ENCODE data around the gene FRMD8.

FRMD8 gene

DNA sequence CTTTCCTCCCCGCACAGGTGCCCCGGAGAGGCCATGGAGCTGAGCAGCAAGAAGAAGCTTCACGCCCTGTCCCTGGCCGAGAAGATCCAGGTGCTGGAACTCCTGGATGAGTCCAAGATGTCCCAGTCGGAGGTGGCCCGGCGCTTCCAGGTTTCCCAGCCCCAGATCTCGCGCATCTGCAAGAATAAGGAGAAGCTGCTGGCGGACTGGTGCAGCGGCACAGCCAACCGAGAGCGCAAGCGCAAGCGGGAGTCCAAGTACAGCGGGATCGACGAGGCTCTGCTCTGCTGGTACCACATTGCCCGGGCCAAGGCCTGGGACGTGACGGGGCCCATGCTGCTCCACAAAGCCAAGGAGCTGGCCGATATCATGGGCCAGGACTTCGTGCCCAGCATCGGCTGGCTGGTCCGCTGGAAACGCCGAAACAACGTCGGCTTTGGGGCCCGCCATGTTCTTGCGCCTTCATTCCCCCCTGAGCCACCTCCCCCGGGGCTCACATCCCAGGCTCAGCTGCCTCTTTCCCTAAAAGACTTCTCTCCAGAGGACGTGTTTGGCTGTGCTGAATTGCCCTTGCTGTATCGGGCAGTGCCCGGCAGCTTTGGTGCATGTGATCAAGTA is 30.6 kb upstream of the FRMD8 start:
- Histone ChIP-seq H3K27ac (ENCODE audit: low read length) (no peak overlapping the region), H3K4me1 (ENCODE audit: control insufficient read depth, insufficient read depth, low read length) (peaks cover 24% of the 10 kb centered on the region), H3K27me3 (ENCODE audit: control insufficient read depth in 1 of 2, insufficient read depth in 2 of 2, low read length in 2 of 2) (peaks cover 0 to 6% of the 10 kb centered on the region in 2 donors), H3K4me3 (ENCODE audit: low read length in 2 of 2) (peak overlapping the region; percentile 55 to 89), H3K36me3 (ENCODE audit: control insufficient read depth in 2 of 2, insufficient read depth in 2 of 2, low read length in 2 of 2) (peaks cover 16 to 18% of the 10 kb centered on the region in 2 donors), H3K9me3 (ENCODE audit: control insufficient read depth in 2 of 2, low read length in 2 of 2) (no peaks in the 10 kb centered on the region), H3K9ac (ENCODE audit: low read length in 2 of 2) (no peak overlapping the region)

DNA sequence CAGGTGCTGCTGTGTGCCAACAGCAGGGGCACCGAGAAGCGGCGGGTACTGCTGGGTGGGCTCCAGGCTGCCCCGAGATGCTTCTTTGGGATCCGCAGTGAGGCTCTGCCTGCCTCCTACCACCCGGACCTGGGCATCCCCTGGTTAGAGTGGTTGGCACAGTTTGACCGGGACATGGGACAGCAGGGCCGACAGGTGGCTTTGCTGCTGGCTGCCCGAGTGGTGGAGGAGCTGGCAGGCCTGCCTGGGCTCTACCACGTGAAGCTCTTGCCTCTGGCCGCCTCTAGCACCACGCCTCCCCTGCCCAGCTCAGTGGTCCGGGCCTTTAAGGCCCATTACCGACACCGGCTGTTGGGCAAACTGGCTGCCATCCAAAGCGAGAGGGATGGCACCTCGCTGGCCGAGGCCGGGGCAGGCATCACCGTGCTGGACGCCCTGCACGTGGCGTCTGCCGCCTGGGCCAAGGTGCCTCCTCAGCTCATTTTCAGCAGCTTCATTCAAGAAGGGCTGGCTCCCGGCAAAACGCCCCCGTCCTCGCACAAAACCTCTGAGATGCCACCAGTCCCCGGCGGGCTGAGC is 30.0 kb upstream of the FRMD8 start:
- H3K27ac ChIP-seq (ENCODE audit: low read length) = no peak overlapping the region
- peaks cover 0 to 6% of the 10 kb centered on the region in 2 donors for H3K27me3 ChIP-seq (ENCODE audit: control insufficient read depth in 1 of 2, insufficient read depth in 2 of 2, low read length in 2 of 2)
- H3K4me1 ChIP-seq (ENCODE audit: control insufficient read depth, insufficient read depth, low read length) = peaks cover 24% of the 10 kb centered on the region
- no peak overlapping the region for H3K9ac ChIP-seq (ENCODE audit: low read length in 2 of 2)
- H3K9me3 ChIP-seq (ENCODE audit: control insufficient read depth in 2 of 2, low read length in 2 of 2) = no peaks in the 10 kb centered on the region
- H3K36me3 ChIP-seq (ENCODE audit: control insufficient read depth in 2 of 2, insufficient read depth in 2 of 2, low read length in 2 of 2) = peaks cover 10 to 13% of the 10 kb centered on the region in 2 donors
- no peak overlapping the region for H3K4me3 ChIP-seq (ENCODE audit: low read length in 2 of 2)

GRCh38 chr11:65357856-65358356 is 28.5 kb upstream of the FRMD8 start:
- Histone ChIP-seq H3K4me1 (ENCODE audit: control insufficient read depth, insufficient read depth, low read length) (peaks cover 24% of the 10 kb centered on the region), H3K9ac (ENCODE audit: low read length in 2 of 2) (no peak overlapping the region), H3K4me3 (ENCODE audit: low read length in 2 of 2) (no peak overlapping the region), H3K36me3 (ENCODE audit: control insufficient read depth in 2 of 2, insufficient read depth in 2 of 2, low read length in 2 of 2) (no peaks in the 10 kb centered on the region), H3K27me3 (ENCODE audit: control insufficient read depth in 1 of 2, insufficient read depth in 2 of 2, low read length in 2 of 2) (peaks cover 0 to 6% of the 10 kb centered on the region in 2 donors), H3K27ac (ENCODE audit: low read length) (no peak overlapping the region), H3K9me3 (ENCODE audit: control insufficient read depth in 2 of 2, low read length in 2 of 2) (no peaks in the 10 kb centered on the region)

DNA sequence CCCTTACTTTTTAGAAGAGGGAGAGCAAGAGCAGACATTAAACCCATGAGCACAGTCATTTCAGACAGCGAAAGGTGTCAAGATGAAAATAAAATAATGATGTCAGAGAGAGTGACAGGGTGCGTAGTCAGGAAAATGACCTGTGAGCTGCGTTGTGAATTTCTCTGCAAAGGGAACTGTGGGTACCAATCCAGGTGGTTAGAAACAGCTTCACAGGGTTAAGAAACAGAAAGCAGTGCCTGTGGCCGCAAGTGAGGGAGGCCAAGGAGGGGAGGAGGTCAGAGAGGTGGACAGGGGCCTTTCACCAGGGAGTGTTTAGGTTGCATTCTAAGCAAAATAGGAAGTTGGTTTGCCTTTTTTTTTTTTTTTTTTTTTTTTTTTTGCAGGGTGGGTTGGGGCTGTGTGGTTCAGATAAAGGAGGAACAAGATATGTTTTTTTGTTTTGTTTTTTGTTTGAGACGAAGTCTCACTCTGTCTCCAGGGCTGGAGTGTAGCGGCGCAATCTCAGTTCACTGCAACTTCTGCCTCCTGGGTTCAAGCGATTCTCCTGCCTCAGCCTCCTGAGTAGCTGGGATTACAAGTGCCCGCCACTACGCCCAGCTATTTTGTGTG is 24.0 kb upstream of the FRMD8 start:
- Histone ChIP-seq H3K9me3 (ENCODE audit: control insufficient read depth in 2 of 2, low read length in 2 of 2) (no peaks in the 10 kb centered on the region), H3K27ac (ENCODE audit: low read length) (no peak overlapping the region), H3K4me1 (ENCODE audit: control insufficient read depth, insufficient read depth, low read length) (peaks cover 3% of the 10 kb centered on the region), H3K9ac (ENCODE audit: low read length in 2 of 2) (no peak overlapping the region), H3K4me3 (ENCODE audit: low read length in 2 of 2) (no peak overlapping the region), H3K36me3 (ENCODE audit: control insufficient read depth in 2 of 2, insufficient read depth in 2 of 2, low read length in 2 of 2) (no peaks in the 10 kb centered on the region), H3K27me3 (ENCODE audit: control insufficient read depth in 1 of 2, insufficient read depth in 2 of 2, low read length in 2 of 2) (no peaks in the 10 kb centered on the region)

GRCh38 chr11:65362966-65363365 is 23.5 kb upstream of the FRMD8 start:
- Histone ChIP-seq H3K9ac (ENCODE audit: low read length in 2 of 2) (no peak overlapping the region), H3K4me1 (ENCODE audit: control insufficient read depth, insufficient read depth, low read length) (peaks cover 3% of the 10 kb centered on the region), H3K27ac (ENCODE audit: low read length) (no peak overlapping the region), H3K4me3 (ENCODE audit: low read length in 2 of 2) (no peak overlapping the region), H3K36me3 (ENCODE audit: control insufficient read depth in 2 of 2, insufficient read depth in 2 of 2, low read length in 2 of 2) (no peaks in the 10 kb centered on the region), H3K9me3 (ENCODE audit: control insufficient read depth in 2 of 2, low read length in 2 of 2) (no peaks in the 10 kb centered on the region), H3K27me3 (ENCODE audit: control insufficient read depth in 1 of 2, insufficient read depth in 2 of 2, low read length in 2 of 2) (no peaks in the 10 kb centered on the region)

DNA sequence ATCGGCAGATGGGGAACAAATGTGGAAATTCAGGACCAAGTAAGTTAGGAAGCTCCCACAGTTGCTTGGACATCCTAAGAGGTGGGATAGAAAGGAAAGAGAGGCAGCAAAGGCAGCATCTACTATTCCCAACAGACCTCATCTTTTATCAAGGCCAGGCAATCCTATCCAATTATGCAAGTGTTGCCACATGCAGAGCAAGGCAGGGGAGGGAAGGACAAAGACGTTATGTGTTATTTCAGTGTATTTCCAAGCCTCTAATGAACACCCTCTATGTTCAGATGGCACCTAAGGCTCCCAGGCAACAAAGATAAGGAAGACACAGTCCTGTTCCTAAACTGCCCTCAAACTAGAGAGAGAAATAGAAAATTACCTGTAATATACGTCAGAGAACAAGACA is 22.7 kb upstream of the FRMD8 start:
- no peak overlapping the region for H3K9ac ChIP-seq (ENCODE audit: low read length in 2 of 2)
- no peaks in the 10 kb centered on the region for H3K9me3 ChIP-seq (ENCODE audit: control insufficient read depth in 2 of 2, low read length in 2 of 2)
- H3K36me3 ChIP-seq (ENCODE audit: control insufficient read depth in 2 of 2, insufficient read depth in 2 of 2, low read length in 2 of 2) = no peaks in the 10 kb centered on the region
- H3K4me1 ChIP-seq (ENCODE audit: control insufficient read depth, insufficient read depth, low read length) = peaks cover 3% of the 10 kb centered on the region
- no peaks in the 10 kb centered on the region for H3K27me3 ChIP-seq (ENCODE audit: control insufficient read depth in 1 of 2, insufficient read depth in 2 of 2, low read length in 2 of 2)
- no peak overlapping the region for H3K27ac ChIP-seq (ENCODE audit: low read length)
- no peak overlapping the region for H3K4me3 ChIP-seq (ENCODE audit: low read length in 2 of 2)

DNA sequence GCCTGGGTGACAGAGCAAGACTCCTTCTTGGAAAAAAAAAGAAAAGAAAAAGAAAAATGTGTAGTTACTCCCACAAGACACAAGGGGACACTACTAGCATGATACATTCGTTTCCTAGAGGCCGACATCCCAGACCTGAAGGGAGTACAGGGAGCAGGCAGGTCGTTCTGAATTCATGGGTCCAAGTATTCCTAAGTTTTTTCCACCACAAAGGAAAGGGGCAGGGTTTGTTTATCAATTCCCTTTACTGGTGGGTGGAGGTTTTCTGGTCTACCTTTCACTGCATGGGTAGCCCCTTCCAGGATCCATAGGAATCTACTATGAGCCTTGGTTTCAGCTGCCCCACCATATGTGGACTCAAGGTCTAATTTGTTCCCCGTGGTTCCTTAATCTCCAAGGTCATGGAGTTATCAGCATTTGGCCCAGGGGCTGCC is 20.1 kb upstream of the FRMD8 start:
- H3K9ac ChIP-seq (ENCODE audit: low read length in 2 of 2) = no peak overlapping the region
- H3K4me3 ChIP-seq (ENCODE audit: low read length in 2 of 2) = no peak overlapping the region
- H3K27ac ChIP-seq (ENCODE audit: low read length) = no peak overlapping the region
- no peaks in the 10 kb centered on the region for H3K27me3 ChIP-seq (ENCODE audit: control insufficient read depth in 1 of 2, insufficient read depth in 2 of 2, low read length in 2 of 2)
- H3K9me3 ChIP-seq (ENCODE audit: control insufficient read depth in 2 of 2, low read length in 2 of 2) = no peaks in the 10 kb centered on the region
- no peaks in the 10 kb centered on the region for H3K36me3 ChIP-seq (ENCODE audit: control insufficient read depth in 2 of 2, insufficient read depth in 2 of 2, low read length in 2 of 2)
- H3K4me1 ChIP-seq (ENCODE audit: control insufficient read depth, insufficient read depth, low read length) = peaks cover 3% of the 10 kb centered on the region

DNA sequence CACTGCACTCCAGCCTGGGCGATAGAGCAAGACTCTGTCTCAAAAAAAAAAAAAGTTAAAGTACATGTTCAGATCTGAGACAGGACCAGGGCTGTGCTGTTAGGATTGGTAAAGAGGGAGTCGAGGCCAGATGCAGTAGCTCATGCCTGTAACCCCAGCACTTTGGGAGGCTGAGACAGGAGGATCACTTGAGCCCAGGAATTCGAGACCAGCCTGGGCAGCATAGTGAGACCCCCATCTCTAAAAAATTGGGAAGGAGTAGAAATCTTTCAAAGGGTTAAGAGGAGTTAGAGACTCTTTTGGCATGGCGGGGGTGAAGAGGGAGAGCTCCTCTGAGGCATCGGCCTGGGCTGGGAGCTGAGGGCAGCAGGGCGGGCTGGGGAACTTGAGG is 15.8 kb upstream of the FRMD8 start:
- H3K4me1 ChIP-seq (ENCODE audit: control insufficient read depth, insufficient read depth, low read length) = peaks cover 3% of the 10 kb centered on the region
- no peak overlapping the region for H3K9ac ChIP-seq (ENCODE audit: low read length in 2 of 2)
- H3K27ac ChIP-seq (ENCODE audit: low read length) = no peak overlapping the region
- no peaks in the 10 kb centered on the region for H3K36me3 ChIP-seq (ENCODE audit: control insufficient read depth in 2 of 2, insufficient read depth in 2 of 2, low read length in 2 of 2)
- no peaks in the 10 kb centered on the region for H3K27me3 ChIP-seq (ENCODE audit: control insufficient read depth in 1 of 2, insufficient read depth in 2 of 2, low read length in 2 of 2)
- no peaks in the 10 kb centered on the region for H3K9me3 ChIP-seq (ENCODE audit: control insufficient read depth in 2 of 2, low read length in 2 of 2)
- no peak overlapping the region for H3K4me3 ChIP-seq (ENCODE audit: low read length in 2 of 2)

- Histone ChIP-seq H3K9me3 (ENCODE audit: control insufficient read depth in 2 of 2, low read length in 2 of 2) (no peaks in the 10 kb centered on the region), H3K4me3 (ENCODE audit: low read length in 2 of 2) (no peak overlapping the region), H3K27ac (ENCODE audit: low read length) (no peak overlapping the region), H3K9ac (ENCODE audit: low read length in 2 of 2) (no peak overlapping the region), H3K4me1 (ENCODE audit: control insufficient read depth, insufficient read depth, low read length) (no peaks in the 10 kb centered on the region), H3K36me3 (ENCODE audit: control insufficient read depth in 2 of 2, insufficient read depth in 2 of 2, low read length in 2 of 2) (no peaks in the 10 kb centered on the region), H3K27me3 (ENCODE audit: control insufficient read depth in 1 of 2, insufficient read depth in 2 of 2, low read length in 2 of 2) (no peaks in the 10 kb centered on the region)
Observed at GRCh38 chr11:65373839-65374580, 12.4 kb upstream of the FRMD8 start.

- Histone ChIP-seq H3K27ac (ENCODE audit: low read length) (no peak overlapping the region), H3K9ac (ENCODE audit: low read length in 2 of 2) (no peak overlapping the region), H3K4me1 (ENCODE audit: control insufficient read depth, insufficient read depth, low read length) (no peaks in the 10 kb centered on the region), H3K36me3 (ENCODE audit: control insufficient read depth in 2 of 2, insufficient read depth in 2 of 2, low read length in 2 of 2) (no peaks in the 10 kb centered on the region), H3K27me3 (ENCODE audit: control insufficient read depth in 1 of 2, insufficient read depth in 2 of 2, low read length in 2 of 2) (no peaks in the 10 kb centered on the region), H3K4me3 (ENCODE audit: low read length in 2 of 2) (no peak overlapping the region), H3K9me3 (ENCODE audit: control insufficient read depth in 2 of 2, low read length in 2 of 2) (no peaks in the 10 kb centered on the region)
Observed at GRCh38 chr11:65375012-65375411, 11.4 kb upstream of the FRMD8 start.

All from stomach smooth muscle (tissue), 2 donors.